ENCODE results near the gene PRRG3.

The PRRG3 gene

DNA sequence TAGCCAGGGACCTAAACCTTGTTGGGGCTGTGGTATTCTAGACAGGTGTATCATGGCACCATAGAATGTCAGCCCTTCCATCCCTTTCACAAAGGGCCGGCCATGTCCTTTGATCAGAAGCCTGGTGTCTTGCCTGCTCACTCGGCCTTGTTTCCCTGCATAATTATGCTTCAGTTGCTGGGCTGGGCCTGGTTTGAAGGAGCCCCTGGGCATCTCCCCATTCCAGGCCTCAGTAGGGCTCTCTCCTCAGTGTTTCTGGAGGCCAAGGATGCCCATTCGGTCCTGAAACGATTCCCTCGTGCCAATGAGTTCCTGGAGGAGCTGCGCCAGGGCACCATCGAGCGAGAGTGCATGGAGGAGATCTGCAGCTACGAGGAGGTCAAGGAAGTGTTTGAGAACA lies 4.5 kb downstream of the PRRG3 start:
- DNase-seq (no peak), ATAC-seq (replicated peaks) (no peak)
- H3K36me3 Mint-ChIP-seq (ENCODE audit: insufficient read depth), result no peaks in the 10 kb centered on the region
- H3K27ac Mint-ChIP-seq, result no peak overlapping the region
- H3K27me3 Mint-ChIP-seq, result peaks cover 7 to 11% of the 10 kb centered on the region in 2 donors
- H3K4me3 Mint-ChIP-seq, result no peak overlapping the region
- H3K4me1 Mint-ChIP-seq (ENCODE audit: low read depth in 2 of 2), result no peaks in the 10 kb centered on the region
- no peaks in the 10 kb centered on the region for H3K9me3 Mint-ChIP-seq

GRCh38 chrX:151700581-151700980 lies 5.3 kb downstream of the PRRG3 start:
- Mint-ChIP-seq H3K27me3 (peaks cover 5 to 6% of the 10 kb centered on the region in 2 donors), H3K4me1 (ENCODE audit: low read depth in 2 of 2) (no peaks in the 10 kb centered on the region), H3K36me3 (ENCODE audit: insufficient read depth) (no peaks in the 10 kb centered on the region), H3K4me3 (no peak overlapping the region), H3K9me3 (no peaks in the 10 kb centered on the region), H3K27ac (no peak overlapping the region)
- DNase-seq (no peak), ATAC-seq (replicated peaks) (no peak)

DNA sequence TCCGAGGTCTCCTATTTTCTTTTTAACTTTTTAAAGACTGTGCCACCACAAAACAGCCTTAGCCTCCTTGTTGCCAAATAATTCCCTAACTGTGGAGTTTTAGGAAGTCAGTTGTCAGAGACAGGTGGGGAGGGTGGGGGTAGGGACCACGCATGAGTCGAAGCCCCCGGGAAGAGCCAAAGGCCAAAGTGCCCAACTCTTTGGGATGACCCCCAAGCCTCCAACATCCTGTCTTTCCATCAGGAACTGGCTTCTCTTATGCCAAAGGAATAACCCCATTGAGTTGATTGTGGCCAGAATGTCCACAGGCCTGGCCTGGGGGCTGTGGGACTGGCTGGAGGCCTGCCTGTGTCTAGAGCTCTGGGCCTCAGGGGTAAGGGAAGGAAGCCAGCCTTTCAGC lies 5.8 kb downstream of the PRRG3 start:
- DNase-seq, result no peak
- ATAC-seq (replicated peaks), result no peak
- no peaks in the 10 kb centered on the region for H3K4me1 Mint-ChIP-seq (ENCODE audit: low read depth in 2 of 2)
- H3K36me3 Mint-ChIP-seq (ENCODE audit: insufficient read depth), result no peaks in the 10 kb centered on the region
- H3K27me3 Mint-ChIP-seq, result peaks cover 0 to 2% of the 10 kb centered on the region in 2 donors
- no peak overlapping the region for H3K27ac Mint-ChIP-seq
- H3K4me3 Mint-ChIP-seq, result no peak overlapping the region
- H3K9me3 Mint-ChIP-seq, result no peaks in the 10 kb centered on the region

- Mint-ChIP-seq H3K27ac (no peak overlapping the region), H3K4me1 (ENCODE audit: low read depth in 2 of 2) (no peaks in the 10 kb centered on the region), H3K27me3 (no peaks in the 10 kb centered on the region), H3K36me3 (ENCODE audit: insufficient read depth) (no peaks in the 10 kb centered on the region), H3K9me3 (no peaks in the 10 kb centered on the region), H3K4me3 (no peak overlapping the region)
- no peak for DNase-seq
- ATAC-seq (replicated peaks), result no peak
Measured at GRCh38 chrX:151701531-151701930, 6.3 kb downstream of the PRRG3 start.

DNA sequence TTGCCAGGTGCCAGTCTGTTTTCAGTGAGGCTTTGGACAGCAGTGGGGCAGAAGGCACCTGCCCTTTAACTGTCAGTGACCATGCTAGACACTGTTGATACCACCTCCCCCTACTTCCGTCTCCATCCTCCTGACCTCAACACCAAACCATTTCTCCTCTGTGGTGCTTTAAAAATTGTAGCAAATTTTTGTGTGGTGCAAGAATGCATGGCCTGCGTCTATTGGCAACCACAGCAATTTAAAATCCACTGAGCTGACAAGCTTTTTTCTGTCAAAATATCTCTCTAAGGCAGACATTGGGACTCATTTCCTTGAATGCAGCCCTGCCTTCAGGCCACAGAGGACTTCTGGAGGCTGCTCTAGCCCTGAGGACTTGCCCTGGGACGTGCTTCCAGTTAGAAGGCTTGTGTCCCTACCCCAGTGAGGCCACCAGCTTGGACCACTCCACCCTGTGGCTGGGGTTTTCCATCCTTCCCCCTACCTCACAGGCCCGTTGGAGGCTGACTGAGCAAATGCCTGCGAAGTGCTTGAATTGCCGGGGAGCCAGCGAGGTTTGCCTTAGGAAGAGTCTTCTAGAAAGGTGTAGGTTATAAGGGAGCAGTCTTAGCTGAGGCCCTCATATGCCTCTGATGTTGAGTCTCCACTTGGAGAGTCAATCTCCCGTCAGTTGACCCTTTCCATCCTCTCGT lies 6.9 kb downstream of the PRRG3 start:
- H3K27me3 Mint-ChIP-seq, result no peaks in the 10 kb centered on the region
- H3K27ac Mint-ChIP-seq, result no peak overlapping the region
- H3K4me3 Mint-ChIP-seq, result no peak overlapping the region
- ATAC-seq (replicated peaks) (no peak), DNase-seq (no peak)
- H3K4me1 Mint-ChIP-seq (ENCODE audit: low read depth in 2 of 2), result no peaks in the 10 kb centered on the region
- H3K36me3 Mint-ChIP-seq (ENCODE audit: insufficient read depth), result no peaks in the 10 kb centered on the region
- H3K9me3 Mint-ChIP-seq, result no peaks in the 10 kb centered on the region

DNA sequence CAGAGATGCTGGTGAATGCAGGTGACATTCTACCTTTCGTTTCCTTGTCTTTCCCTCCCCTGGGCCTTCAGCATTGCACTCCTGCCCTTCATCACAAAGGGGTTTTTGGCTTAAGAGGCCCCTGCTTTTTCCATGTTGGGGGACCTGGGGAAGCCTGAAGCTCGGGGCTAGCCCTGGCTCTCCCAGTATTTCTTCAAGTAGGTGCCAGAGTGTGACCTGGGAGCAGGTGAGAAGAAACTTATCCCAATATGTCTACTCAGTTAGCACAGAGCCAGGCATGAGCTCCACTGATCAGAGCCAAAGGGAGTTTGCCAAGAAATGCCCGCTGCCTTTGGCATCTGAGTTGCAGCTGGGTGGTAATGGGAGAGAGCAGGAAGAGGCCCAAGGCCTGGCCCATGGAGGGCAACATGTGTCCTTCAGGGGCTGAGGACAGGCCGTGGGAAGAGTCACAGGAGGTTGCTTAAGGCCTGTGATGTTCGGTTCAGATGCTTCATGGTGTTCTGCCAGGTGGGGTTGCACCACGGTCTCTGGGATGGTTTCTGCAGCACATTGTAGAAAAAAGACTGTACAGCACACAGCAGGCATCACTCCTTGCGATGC lies 7.6 kb downstream of the PRRG3 start:
- ATAC-seq (replicated peaks) (no peak), DNase-seq (no peak)
- H3K4me1 Mint-ChIP-seq (ENCODE audit: low read depth in 2 of 2), result no peaks in the 10 kb centered on the region
- no peaks in the 10 kb centered on the region for H3K9me3 Mint-ChIP-seq
- no peaks in the 10 kb centered on the region for H3K36me3 Mint-ChIP-seq (ENCODE audit: insufficient read depth)
- H3K27me3 Mint-ChIP-seq, result no peaks in the 10 kb centered on the region
- H3K27ac Mint-ChIP-seq, result no peak overlapping the region
- H3K4me3 Mint-ChIP-seq, result no peak overlapping the region

DNA sequence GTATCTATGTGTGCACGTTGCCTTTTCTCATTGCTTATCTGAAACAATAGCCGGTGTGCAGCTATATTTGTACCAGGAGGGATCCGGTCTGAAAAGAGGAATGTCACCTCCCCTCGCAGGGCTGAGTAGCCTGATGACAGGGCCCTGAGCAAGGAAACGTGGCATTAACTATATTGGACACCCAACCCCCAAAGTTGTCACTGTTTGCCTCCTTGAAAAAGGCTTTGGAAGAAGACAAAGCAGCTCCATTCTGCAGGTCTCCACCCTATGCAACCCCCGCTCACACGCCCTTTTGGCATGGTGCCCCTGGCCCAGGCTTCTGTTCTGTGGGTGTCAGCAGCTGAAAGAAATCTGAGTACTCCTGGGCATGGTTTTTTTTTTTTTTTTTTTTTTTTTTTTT lies 8.2 kb downstream of the PRRG3 start:
- H3K27ac Mint-ChIP-seq, result no peak overlapping the region
- H3K4me3 Mint-ChIP-seq, result no peak overlapping the region
- H3K4me1 Mint-ChIP-seq (ENCODE audit: low read depth in 2 of 2), result no peaks in the 10 kb centered on the region
- ATAC-seq (replicated peaks), result no peak
- no peaks in the 10 kb centered on the region for H3K27me3 Mint-ChIP-seq
- DNase-seq, result no peak
- H3K9me3 Mint-ChIP-seq, result no peaks in the 10 kb centered on the region
- H3K36me3 Mint-ChIP-seq (ENCODE audit: insufficient read depth), result no peaks in the 10 kb centered on the region

DNA sequence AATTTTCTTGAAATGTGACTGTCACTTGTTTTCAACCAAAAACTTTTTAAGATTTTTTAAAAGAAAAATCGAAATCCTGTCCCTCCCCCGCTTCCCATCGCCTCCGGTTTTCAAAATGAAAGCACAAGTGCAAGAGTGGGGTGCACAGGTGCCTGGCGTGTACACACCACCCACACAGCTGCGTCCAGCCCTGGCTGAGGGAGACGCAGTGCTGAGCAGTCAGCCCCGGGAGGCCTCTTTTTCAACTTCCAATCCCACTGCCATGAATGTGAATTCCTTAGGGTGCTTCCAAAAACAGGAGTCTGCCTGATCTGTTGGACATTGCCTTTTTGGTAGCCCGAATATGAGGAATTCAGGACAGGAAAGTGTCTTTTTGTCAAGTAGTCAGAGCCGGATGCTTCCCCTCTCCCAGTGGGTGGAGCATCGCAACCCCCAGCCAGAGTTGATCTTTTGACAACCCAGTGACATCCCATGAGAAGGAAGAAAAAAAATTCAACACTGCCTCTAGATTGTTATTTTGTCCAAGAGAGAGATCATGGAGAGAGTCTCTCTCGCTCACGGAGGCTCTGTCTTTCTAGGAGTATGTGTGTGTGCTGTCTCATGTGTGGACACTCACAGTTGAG lies 8.9 kb downstream of the PRRG3 start:
- H3K36me3 Mint-ChIP-seq (ENCODE audit: insufficient read depth), result no peaks in the 10 kb centered on the region
- H3K9me3 Mint-ChIP-seq, result no peaks in the 10 kb centered on the region
- no peaks in the 10 kb centered on the region for H3K4me1 Mint-ChIP-seq (ENCODE audit: low read depth in 2 of 2)
- H3K27ac Mint-ChIP-seq, result no peak overlapping the region
- H3K4me3 Mint-ChIP-seq, result no peak overlapping the region
- no peak for DNase-seq
- no peaks in the 10 kb centered on the region for H3K27me3 Mint-ChIP-seq
- ATAC-seq (replicated peaks), result no peak

- Mint-ChIP-seq H3K4me3 (no peak overlapping the region), H3K4me1 (ENCODE audit: low read depth in 2 of 2) (no peaks in the 10 kb centered on the region), H3K27ac (no peak overlapping the region), H3K27me3 (no peaks in the 10 kb centered on the region), H3K36me3 (ENCODE audit: insufficient read depth) (no peaks in the 10 kb centered on the region), H3K9me3 (no peaks in the 10 kb centered on the region)
- ATAC-seq (replicated peaks) (no peak), DNase-seq (no peak)
Measured at GRCh38 chrX:151708821-151709220, 13.6 kb downstream of the PRRG3 start.

DNA sequence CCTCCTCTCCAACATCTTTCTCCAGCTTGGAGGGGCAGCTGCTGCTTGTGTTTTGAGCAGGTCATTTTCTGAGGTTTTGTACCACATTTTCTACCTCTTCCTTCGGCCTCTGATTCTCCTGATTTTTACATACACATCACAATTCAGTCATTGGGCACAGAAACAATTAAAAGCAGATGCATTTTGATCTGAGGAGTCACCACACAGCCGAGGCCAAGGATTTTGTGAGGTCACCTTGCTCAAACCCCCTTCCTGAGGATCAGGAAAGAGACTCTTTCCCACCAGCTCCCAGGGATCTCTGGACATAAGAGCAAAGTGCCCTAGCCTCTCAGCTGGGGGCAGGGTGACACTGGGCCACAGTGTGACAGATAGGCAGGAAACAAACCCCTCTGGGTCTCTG lies 15.2 kb downstream of the PRRG3 start:
- Mint-ChIP-seq H3K4me3 (no peak overlapping the region), H3K36me3 (ENCODE audit: insufficient read depth) (no peaks in the 10 kb centered on the region), H3K9me3 (no peaks in the 10 kb centered on the region), H3K27me3 (no peaks in the 10 kb centered on the region), H3K4me1 (ENCODE audit: low read depth in 2 of 2) (no peaks in the 10 kb centered on the region), H3K27ac (no peak overlapping the region)
- ATAC-seq (replicated peaks), result no peak
- DNase-seq, result no peak

DNA sequence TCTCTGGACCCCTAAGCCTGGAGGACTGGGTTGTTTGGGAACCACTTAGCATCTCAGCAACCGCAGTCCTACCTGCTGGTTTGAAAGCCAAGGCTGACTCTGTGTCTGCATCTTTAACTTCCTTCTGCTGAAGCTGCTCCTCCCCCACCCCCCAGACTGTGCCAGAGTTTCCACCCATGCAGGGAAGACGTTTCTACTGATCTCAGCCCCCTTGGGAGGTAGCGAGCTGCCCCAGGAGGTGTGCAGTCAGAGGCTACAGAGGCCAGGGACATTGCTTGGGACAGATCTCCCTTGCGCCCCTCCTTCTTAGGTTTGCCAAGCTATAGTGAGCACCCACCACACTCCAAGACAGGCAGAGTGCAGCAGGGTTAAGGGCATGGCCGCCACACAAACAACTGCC lies 15.9 kb downstream of the PRRG3 start:
- DNase-seq (no peak), ATAC-seq (replicated peaks) (no peak)
- Mint-ChIP-seq H3K36me3 (ENCODE audit: insufficient read depth) (no peaks in the 10 kb centered on the region), H3K4me3 (no peak overlapping the region), H3K27ac (no peak overlapping the region), H3K4me1 (ENCODE audit: low read depth in 2 of 2) (no peaks in the 10 kb centered on the region), H3K9me3 (no peaks in the 10 kb centered on the region), H3K27me3 (no peaks in the 10 kb centered on the region)

DNA sequence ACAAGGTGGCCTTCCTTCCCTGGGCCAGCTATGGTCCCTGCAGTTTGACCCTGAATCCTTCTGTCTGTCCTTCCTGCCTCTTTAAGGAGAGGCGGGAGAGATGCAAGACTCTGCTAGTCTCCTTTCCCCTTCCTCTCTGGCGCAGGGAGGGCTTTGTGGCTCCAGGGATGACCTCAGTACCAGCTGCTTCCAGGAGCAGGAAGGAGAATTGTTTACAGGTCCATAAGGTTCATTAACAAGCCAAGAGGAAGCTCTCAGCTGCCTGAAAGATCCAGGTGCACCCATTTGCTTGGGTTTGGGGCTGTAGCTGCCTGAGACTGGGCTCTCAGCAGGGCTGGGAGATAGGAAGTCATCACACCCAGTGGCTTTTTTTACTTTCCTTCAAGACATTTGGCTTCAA lies 16.5 kb downstream of the PRRG3 start:
- no peak for DNase-seq
- H3K27me3 Mint-ChIP-seq, result peaks cover 0 to 6% of the 10 kb centered on the region in 2 donors
- no peaks in the 10 kb centered on the region for H3K36me3 Mint-ChIP-seq (ENCODE audit: insufficient read depth)
- H3K9me3 Mint-ChIP-seq, result no peaks in the 10 kb centered on the region
- no peak for ATAC-seq (replicated peaks)
- no peak overlapping the region for H3K4me3 Mint-ChIP-seq
- H3K27ac Mint-ChIP-seq, result no peak overlapping the region
- no peaks in the 10 kb centered on the region for H3K4me1 Mint-ChIP-seq (ENCODE audit: low read depth in 2 of 2)

- no peaks in the 10 kb centered on the region for H3K4me1 Mint-ChIP-seq (ENCODE audit: low read depth in 2 of 2)
- DNase-seq, result no peak
- no peak overlapping the region for H3K4me3 Mint-ChIP-seq
- H3K27me3 Mint-ChIP-seq, result peaks cover 0 to 10% of the 10 kb centered on the region in 2 donors
- H3K36me3 Mint-ChIP-seq (ENCODE audit: insufficient read depth), result no peaks in the 10 kb centered on the region
- ATAC-seq (replicated peaks), result no peak
- no peaks in the 10 kb centered on the region for H3K9me3 Mint-ChIP-seq
- no peak overlapping the region for H3K27ac Mint-ChIP-seq
Measured at GRCh38 chrX:151712253-151712652, 17.0 kb downstream of the PRRG3 start.

DNA sequence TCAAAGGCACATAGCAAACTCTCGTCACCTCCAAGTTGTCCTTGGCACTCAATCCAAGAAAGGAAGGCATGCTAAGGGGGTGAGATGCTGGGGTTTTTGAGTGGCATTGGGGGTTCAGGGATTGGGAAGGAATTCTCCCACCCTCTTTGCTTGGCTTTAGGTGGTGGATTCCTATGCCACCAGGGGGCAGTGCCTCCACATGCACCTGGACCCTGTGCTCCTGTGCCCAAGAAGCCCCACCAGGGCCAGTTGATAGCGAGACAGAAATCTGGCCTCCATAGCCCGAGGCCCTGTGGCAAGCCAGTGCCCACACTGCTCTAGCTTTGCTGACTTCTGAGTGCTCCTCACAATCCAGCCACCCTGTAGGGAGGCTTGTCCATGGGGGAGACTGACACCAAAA lies 18.6 kb downstream of the PRRG3 start:
- Mint-ChIP-seq H3K27ac (no peak overlapping the region), H3K4me3 (no peak overlapping the region), H3K4me1 (ENCODE audit: low read depth in 2 of 2) (no peaks in the 10 kb centered on the region), H3K27me3 (peaks cover 0 to 14% of the 10 kb centered on the region in 2 donors), H3K9me3 (no peaks in the 10 kb centered on the region), H3K36me3 (ENCODE audit: insufficient read depth) (no peaks in the 10 kb centered on the region)
- DNase-seq (no peak), ATAC-seq (replicated peaks) (no peak)

Data from effector memory CD8-positive, alpha-beta T cell (primary cell).